Trophoblast cell (in vitro differentiated cells and primary cell): Measurements from ENCODE around the gene SUMO4. TPM values are rescaled to one million over a fixed set of nuclear protein-coding genes. Genes with fewer than 3 reads are reported as not detected.

ENCODE experiments used
- DNase-seq, 2 donors: peaks; one replicate each; pipeline ENCODE4 v3.0.0-alpha.2; 2016
- H2AFZ ChIP-seq: 2 replicates; pipeline ENCODE4 v1.6.1; 2013; ENCODE audit warnings: low read length, moderate library complexity, mild to moderate bottlenecking; ENCODE audit not compliant: insufficient read depth, poor library complexity
- H2AK5ac ChIP-seq: 2 replicates; pipeline ENCODE4 v1.6.1; 2013; ENCODE audit warnings: mild to moderate bottlenecking, low read length
- H2BK120ac ChIP-seq: 2 replicates; pipeline ENCODE4 v1.6.1; 2013; ENCODE audit warnings: low read length, mild to moderate bottlenecking, moderate library complexity; ENCODE audit not compliant: insufficient read depth, poor library complexity
- H2BK12ac ChIP-seq: 2 replicates; pipeline ENCODE4 v1.6.1; 2013; ENCODE audit warnings: mild to moderate bottlenecking, low read length, moderate library complexity
- H2BK5ac ChIP-seq: 2 replicates; pipeline ENCODE4 v1.6.1; 2013; ENCODE audit warnings: low read length, low read depth, moderate library complexity, mild to moderate bottlenecking; ENCODE audit not compliant: poor library complexity
- H3K14ac ChIP-seq: 2 replicates; pipeline ENCODE4 v1.6.1; 2013; ENCODE audit warnings: mild to moderate bottlenecking, low read length
- H3K18ac ChIP-seq: 2 replicates; pipeline ENCODE4 v1.6.1; 2013; ENCODE audit warnings: mild to moderate bottlenecking, low read length
- H3K23ac ChIP-seq: 2 replicates; pipeline ENCODE4 v1.6.1; 2013; ENCODE audit warnings: low read length
- H3K27ac ChIP-seq: 2 replicates; pipeline ENCODE4 v1.5.1; 2013; ENCODE audit warnings: low read depth, mild to moderate bottlenecking, inconsistent platforms, low read length, moderate library complexity
- H3K27me3 ChIP-seq: 2 replicates; pipeline ENCODE4 v1.6.1; 2013; ENCODE audit warnings: inconsistent platforms, mild to moderate bottlenecking, low read length, moderate library complexity; ENCODE audit not compliant: insufficient read depth
- H3K36me3 ChIP-seq, 2 experiments: 1 replicate in 1 of 2; 2 replicates in 1 of 2; pipeline ENCODE4 v1.6.1; 2013; ENCODE audit warnings: low read length in 2 of 2, mild to moderate bottlenecking in 2 of 2, moderate library complexity in 1 of 2; ENCODE audit not compliant: insufficient read depth in 2 of 2, control insufficient read depth in 1 of 2
- H3K4ac ChIP-seq: 2 replicates; pipeline ENCODE4 v1.6.1; 2013; ENCODE audit warnings: low read depth, mild to moderate bottlenecking, low read length, moderate library complexity
- H3K4me1 ChIP-seq, 2 experiments: 1 replicate in 1 of 2; 2 replicates in 1 of 2; pipeline ENCODE4 v1.6.1; 2013; ENCODE audit warnings: low read length in 2 of 2, mild to moderate bottlenecking in 2 of 2, moderate library complexity in 1 of 2; ENCODE audit not compliant: insufficient read depth in 2 of 2, control insufficient read depth in 1 of 2
- H3K4me2 ChIP-seq: 2 replicates; pipeline ENCODE4 v1.6.1; 2013; ENCODE audit warnings: inconsistent platforms, mild to moderate bottlenecking, low read length, moderate library complexity
- H3K4me3 ChIP-seq: 2 replicates; pipeline ENCODE4 v1.5.1; 2013; ENCODE audit warnings: mild to moderate bottlenecking, low read depth, low read length, inconsistent platforms
- H3K79me1 ChIP-seq: one replicate; pipeline ENCODE4 v1.6.1; 2013; ENCODE audit warnings: low read length
- H3K79me2 ChIP-seq: 2 replicates; pipeline ENCODE4 v1.6.1; 2013; ENCODE audit warnings: low read length, mild to moderate bottlenecking; ENCODE audit not compliant: control insufficient read depth, insufficient read depth, poor library complexity
- H3K9ac ChIP-seq: 2 replicates; pipeline ENCODE4 v1.6.1; 2013; ENCODE audit warnings: mild to moderate bottlenecking, low read length
- H3K9me3 ChIP-seq: 2 replicates; pipeline ENCODE4 v1.6.1; 2013; ENCODE audit warnings: low read depth, mild to moderate bottlenecking, control low read depth, inconsistent platforms, low read length; ENCODE audit not compliant: insufficient read depth
- H4K12ac ChIP-seq: 2 replicates; pipeline ENCODE4 v1.6.1; 2013; ENCODE audit warnings: low read depth, mild to moderate bottlenecking, low read length, moderate library complexity
- H4K8ac ChIP-seq: 2 replicates; pipeline ENCODE4 v1.6.1; 2013; ENCODE audit warnings: low read depth, mild to moderate bottlenecking, low read length, moderate library complexity
- H4K91ac ChIP-seq: one replicate; pipeline ENCODE4 v1.6.1; 2013; ENCODE audit warnings: low read depth, mild to moderate bottlenecking, low read length, moderate library complexity
- WGBS: extraction: QIAGEN DNeasy Blood & Tissue Kit; methylation state at CpG from one replicate; pipeline ENCODE4 v1.1.7; 2013; ENCODE audit warnings: missing lambda C conversion rate; ENCODE audit not compliant: insufficient read length, insufficient coverage; ENCODE audit errors: extremely low coverage; 5-methylcytosine and 5-hydroxymethylcytosine counted together
- polyA plus RNA-seq: library from polyadenylated mRNA; stranded (reverse); fragments of 200-250 nt; gene quantifications from 2 replicates; pipeline ENCODE4 v1.2.3, GENCODE V29; 2013

The SUMO4 gene
- 0.25 and 0.29 TPM in 2 replicates for polyA plus RNA-seq

- DNase-seq, result no peak
- H3K9ac ChIP-seq, result no peak within 1 kb of the TSS
- H3K9me3 ChIP-seq, result no peaks in the 10 kb centered on the region
- no peaks in the 10 kb centered on the region for H3K79me2 ChIP-seq
- no peaks in the 10 kb centered on the region for H3K4me1 ChIP-seq
- H3K27me3 ChIP-seq, result no peaks in the 10 kb centered on the region
- H3K14ac ChIP-seq, result no peak within 1 kb of the TSS
- no peak within 1 kb of the TSS for H4K12ac ChIP-seq
- no peak within 1 kb of the TSS for H2BK5ac ChIP-seq
- no CpG with 5 or more reads among the region's 11 CpGs for WGBS
- no peak within 1 kb of the TSS for H3K23ac ChIP-seq
- H2AFZ ChIP-seq, result no peak within 1 kb of the TSS
- no peak within 1 kb of the TSS for H3K4me2 ChIP-seq
- no peak within 1 kb of the TSS for H2AK5ac ChIP-seq
- no peak within 1 kb of the TSS for H4K8ac ChIP-seq
- H3K18ac ChIP-seq, result no peak within 1 kb of the TSS
- H2BK12ac ChIP-seq, result no peak within 1 kb of the TSS
- peak within 1 kb of the TSS; percentile 6 for H3K4me3 ChIP-seq
- no peaks in the 10 kb centered on the region for H3K79me1 ChIP-seq
- no peak within 1 kb of the TSS for H3K27ac ChIP-seq
- peaks cover 5 to 10% of the 10 kb centered on the region in 2 experiments for H3K36me3 ChIP-seq
- no peak within 1 kb of the TSS for H2BK120ac ChIP-seq
- no peak within 1 kb of the TSS for H4K91ac ChIP-seq
- no peak within 1 kb of the TSS for H3K4ac ChIP-seq
Observed at GRCh38 chr6:149400050-149400449, at the start of gene SUMO4. TSS of gene SUMO4 (plus strand) at chr6:149400262. CDS start at chr6:149400392, 130 bp downstream.

GRCh38 chr6:149354009-149354408 is 46.1 kb upstream of the SUMO4 start:
- H3K4ac ChIP-seq, result no peak overlapping the region
- no peak overlapping the region for H3K27ac ChIP-seq
- H4K91ac ChIP-seq, result no peak overlapping the region
- H3K79me2 ChIP-seq, result peaks cover 2% of the 10 kb centered on the region
- no peaks in the 10 kb centered on the region for H3K27me3 ChIP-seq
- H3K4me1 ChIP-seq, result no peaks in the 10 kb centered on the region
- H3K18ac ChIP-seq, result no peak overlapping the region
- H2AK5ac ChIP-seq, result no peak overlapping the region
- no peak overlapping the region for H4K12ac ChIP-seq
- WGBS, result no CpG with 5 or more reads among the region's 2 CpGs
- H3K9me3 ChIP-seq, result no peaks in the 10 kb centered on the region
- no peak overlapping the region for H3K14ac ChIP-seq
- DNase-seq, result no peak
- H3K4me3 ChIP-seq, result no peak overlapping the region
- H2BK5ac ChIP-seq, result no peak overlapping the region
- H2BK120ac ChIP-seq, result no peak overlapping the region
- H4K8ac ChIP-seq, result no peak overlapping the region
- H3K79me1 ChIP-seq, result no peaks in the 10 kb centered on the region
- no peak overlapping the region for H3K9ac ChIP-seq
- no peak overlapping the region for H2BK12ac ChIP-seq
- no peaks in the 10 kb centered on the region for H3K36me3 ChIP-seq
- no peak overlapping the region for H3K4me2 ChIP-seq
- no peak overlapping the region for H2AFZ ChIP-seq
- no peak overlapping the region for H3K23ac ChIP-seq

- Histone ChIP-seq H3K23ac (no peak overlapping the region), H3K79me2 (peaks cover 4% of the 10 kb centered on the region), H2AK5ac (no peak overlapping the region), H3K4me2 (no peak overlapping the region), H3K4ac (peak overlapping the region; percentile 29), H3K4me1 (no peaks in the 10 kb centered on the region), H3K9ac (peak overlapping the region; percentile 66), H3K4me3 (no peak overlapping the region), H3K18ac (no peak overlapping the region), H2BK12ac (no peak overlapping the region), H4K12ac (no peak overlapping the region), H3K36me3 (no peaks in the 10 kb centered on the region), H4K8ac (no peak overlapping the region), H3K27me3 (no peaks in the 10 kb centered on the region), H4K91ac (no peak overlapping the region), H3K9me3 (no peaks in the 10 kb centered on the region), H2AFZ (no peak overlapping the region), H2BK120ac (no peak overlapping the region), H3K27ac (no peak overlapping the region), H2BK5ac (no peak overlapping the region), H3K14ac (no peak overlapping the region), H3K79me1 (no peaks in the 10 kb centered on the region)
- no peak for DNase-seq
- no CpG with 5 or more reads among the region's 6 CpGs for WGBS
Observed at GRCh38 chr6:149356081-149356750, 43.8 kb upstream of the SUMO4 start.

- Histone ChIP-seq H3K14ac (no peak overlapping the region), H3K9me3 (no peaks in the 10 kb centered on the region), H2BK120ac (no peak overlapping the region), H2AFZ (no peak overlapping the region), H2BK5ac (no peak overlapping the region), H2AK5ac (no peak overlapping the region), H3K79me2 (peaks cover 4% of the 10 kb centered on the region), H3K4ac (no peak overlapping the region), H3K79me1 (no peaks in the 10 kb centered on the region), H3K23ac (no peak overlapping the region), H3K27ac (no peak overlapping the region), H3K4me1 (no peaks in the 10 kb centered on the region), H2BK12ac (no peak overlapping the region), H3K36me3 (peaks cover 0 to 2% of the 10 kb centered on the region in 2 experiments), H3K27me3 (no peaks in the 10 kb centered on the region), H3K4me3 (no peak overlapping the region), H3K9ac (no peak overlapping the region), H3K4me2 (no peak overlapping the region), H3K18ac (no peak overlapping the region), H4K91ac (no peak overlapping the region), H4K12ac (no peak overlapping the region), H4K8ac (no peak overlapping the region)
- DNase-seq, result no peak
- no CpG with 5 or more reads among the region's 17 CpGs for WGBS
Observed at GRCh38 chr6:149357726-149358538, 42.1 kb upstream of the SUMO4 start.
